HG03135 (cell line): Measurements from ENCODE around the gene TMBIM6.
A peak's percentile ranks its signal among the peaks of the same experiment; 100 is the strongest.
"Not testable (repeated sequence)": the region's sequence is repeated elsewhere in the genome, so short reads cannot be mapped to it uniquely, and the experiment has no call there.

ENCODE experiments used
- ATAC-seq: cut with Tn5 transposase; IDR thresholded peaks from one replicate; pipeline ENCODE4 v1.9.1; 2021; ENCODE audit warnings: mild to moderate bottlenecking, moderate library complexity; ENCODE audit not compliant: unreplicated experiment

TMBIM6 gene

DNA sequence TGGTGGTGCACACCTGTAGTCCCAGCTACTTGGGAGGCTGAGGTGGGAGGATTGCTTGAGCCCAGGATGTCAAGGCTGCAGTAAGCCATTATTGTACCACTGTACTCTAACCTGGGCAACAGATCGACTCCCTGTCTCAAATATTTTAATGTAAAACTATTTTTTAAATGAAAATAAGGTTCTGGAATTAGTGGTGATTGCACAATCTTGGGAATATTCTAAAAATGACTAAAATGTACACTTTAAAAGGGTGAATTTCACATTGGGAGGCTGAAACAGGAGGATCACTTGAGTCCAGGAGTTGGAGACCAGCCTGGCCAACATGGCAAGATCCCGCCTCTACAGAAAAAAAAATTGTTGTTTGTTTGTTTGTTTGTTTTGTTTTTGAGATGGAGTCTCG lies 12.9 kb upstream of the TMBIM6 start:
- ATAC-seq: no peak

DNA sequence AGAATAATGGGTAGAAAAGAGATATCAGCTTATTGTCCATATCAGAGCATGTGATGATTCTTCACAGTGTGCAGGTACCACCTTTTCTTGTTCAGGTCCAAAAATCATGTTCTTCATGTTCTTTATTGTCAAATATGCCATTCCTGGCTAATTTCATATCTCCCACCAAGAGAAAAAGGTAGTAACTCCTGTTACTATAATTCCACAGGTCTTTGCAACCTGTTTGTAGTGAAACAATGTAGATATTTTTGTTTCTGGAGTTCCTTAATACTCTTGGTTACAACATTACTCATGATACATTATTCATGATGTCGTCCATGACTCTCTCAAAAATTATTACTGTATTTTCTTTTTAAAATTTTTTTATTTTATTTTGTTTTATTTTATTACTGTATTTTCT lies 11.3 kb upstream of the TMBIM6 start:
- ATAC-seq: no peak

DNA sequence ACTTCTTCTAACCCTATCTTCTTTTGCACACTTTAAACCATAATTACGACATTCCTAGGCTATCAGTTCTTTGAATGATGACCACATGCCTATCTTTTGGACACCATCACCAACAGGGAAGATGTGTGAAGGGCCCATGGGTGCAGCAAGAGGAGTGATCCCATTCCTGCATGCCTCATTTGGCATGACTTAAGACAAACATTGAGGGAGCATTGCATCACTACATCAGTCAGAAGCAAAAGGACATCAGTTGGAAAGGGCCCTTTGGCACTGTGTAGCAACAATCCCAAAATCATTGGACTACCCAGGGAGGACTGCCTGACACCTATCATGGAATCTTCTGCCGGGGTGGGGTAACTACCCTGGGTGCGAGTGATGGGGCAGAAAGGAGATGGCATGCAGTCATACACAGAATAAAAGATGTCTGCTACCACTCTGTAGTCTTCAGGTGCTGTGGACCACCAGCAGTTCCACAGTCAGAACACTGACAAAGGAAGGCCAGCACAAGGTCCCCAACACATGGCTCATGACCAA lies 10.7 kb upstream of the TMBIM6 start:
- ATAC-seq: no peak

DNA sequence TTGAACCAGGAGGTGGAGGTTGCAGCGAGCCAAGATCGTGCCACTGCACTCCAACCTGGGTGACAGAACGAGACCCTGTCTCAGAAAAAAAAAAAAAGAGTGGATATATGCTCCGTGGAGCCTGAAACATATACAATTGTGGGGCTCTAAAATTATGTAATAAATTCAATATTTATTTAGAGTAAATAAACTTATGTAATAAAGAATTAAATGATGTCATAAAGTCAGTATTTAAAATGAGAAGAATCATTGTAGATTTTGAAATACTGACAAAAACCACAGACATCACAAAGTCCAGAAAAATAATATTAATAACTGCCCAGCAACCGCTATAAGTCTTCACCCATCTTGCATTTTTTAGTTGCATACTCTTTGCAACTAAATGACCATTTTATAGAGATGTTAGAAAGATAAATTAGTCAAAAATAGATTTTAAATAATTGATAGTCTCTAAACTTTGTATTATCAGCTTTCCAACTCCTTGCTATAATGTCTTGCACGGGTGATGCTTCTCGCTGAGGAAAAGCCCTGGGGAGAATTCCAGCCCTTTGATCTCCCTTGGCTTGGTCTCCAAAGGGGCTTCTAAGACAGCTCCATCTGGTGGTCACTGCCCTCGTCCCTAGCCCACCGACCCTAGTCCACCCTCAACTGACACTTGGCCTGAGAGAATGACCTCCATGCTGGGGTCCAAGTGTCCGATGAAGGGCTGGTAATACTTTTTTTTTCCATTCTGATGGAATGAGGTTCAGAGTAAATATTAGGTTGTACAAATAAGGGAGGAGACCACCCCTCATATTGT lies 7.9 kb upstream of the TMBIM6 start:
- ATAC-seq: no peak

DNA sequence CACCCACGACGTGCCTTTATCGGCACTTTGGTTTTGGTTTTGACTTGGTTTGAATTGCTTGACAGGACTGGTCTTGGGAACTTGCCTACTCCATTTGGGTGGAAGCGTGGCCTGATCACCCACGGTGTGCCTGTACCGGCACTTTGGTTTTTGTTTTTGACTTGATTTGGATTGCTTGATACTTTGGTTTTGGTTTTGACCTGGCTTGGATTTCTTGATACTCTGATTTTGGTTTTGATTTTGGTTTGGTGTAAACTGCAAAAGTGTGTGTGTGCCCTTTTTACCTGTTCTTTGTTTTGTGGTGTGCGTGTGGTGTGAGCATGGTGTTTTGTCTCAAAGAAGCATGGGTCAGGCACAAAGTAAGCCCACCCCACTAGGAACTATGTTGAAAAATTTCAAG lies 6.5 kb upstream of the TMBIM6 start:
- not testable (repeated sequence) for ATAC-seq

DNA sequence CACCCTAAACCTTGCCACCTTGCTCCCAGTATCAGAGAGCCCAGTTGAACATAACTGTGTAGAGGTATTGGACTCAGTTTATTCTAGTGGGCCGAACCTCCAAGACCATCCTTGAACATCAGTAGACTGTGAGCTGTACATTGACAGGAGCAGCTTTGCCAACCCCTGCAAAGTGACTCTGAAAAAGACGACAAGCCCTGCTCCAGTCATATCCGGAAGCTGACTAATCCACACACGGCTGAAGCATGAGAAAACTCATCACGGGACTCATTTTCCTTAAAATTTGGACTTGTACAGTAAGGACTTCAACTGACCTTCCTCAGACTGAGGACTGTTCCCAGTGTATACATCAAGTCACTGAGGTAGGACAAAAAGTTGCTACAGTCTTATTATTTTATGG lies 2.6 kb upstream of the TMBIM6 start:
- not testable (repeated sequence) for ATAC-seq

DNA sequence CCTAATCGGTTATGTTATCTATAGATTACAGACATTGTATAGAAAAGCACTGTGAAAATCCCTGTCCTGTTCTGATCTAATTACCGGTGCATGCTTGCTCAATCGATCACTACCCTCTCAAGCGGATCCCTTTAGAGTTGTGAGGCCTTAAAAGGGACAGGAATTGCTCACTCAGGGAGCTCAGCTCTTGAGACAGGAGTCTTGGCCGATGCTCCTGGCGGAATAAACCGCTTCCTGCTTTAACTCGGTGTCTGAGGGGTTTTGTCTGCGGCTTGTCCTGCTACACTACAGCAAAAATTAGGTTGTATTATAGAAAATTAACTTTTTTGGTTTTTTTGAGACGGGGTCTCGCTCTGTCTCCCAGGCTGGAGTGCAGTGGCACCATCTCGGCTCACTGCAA lies 1.1 kb upstream of the TMBIM6 start:
- ATAC-seq: not testable (repeated sequence)

DNA sequence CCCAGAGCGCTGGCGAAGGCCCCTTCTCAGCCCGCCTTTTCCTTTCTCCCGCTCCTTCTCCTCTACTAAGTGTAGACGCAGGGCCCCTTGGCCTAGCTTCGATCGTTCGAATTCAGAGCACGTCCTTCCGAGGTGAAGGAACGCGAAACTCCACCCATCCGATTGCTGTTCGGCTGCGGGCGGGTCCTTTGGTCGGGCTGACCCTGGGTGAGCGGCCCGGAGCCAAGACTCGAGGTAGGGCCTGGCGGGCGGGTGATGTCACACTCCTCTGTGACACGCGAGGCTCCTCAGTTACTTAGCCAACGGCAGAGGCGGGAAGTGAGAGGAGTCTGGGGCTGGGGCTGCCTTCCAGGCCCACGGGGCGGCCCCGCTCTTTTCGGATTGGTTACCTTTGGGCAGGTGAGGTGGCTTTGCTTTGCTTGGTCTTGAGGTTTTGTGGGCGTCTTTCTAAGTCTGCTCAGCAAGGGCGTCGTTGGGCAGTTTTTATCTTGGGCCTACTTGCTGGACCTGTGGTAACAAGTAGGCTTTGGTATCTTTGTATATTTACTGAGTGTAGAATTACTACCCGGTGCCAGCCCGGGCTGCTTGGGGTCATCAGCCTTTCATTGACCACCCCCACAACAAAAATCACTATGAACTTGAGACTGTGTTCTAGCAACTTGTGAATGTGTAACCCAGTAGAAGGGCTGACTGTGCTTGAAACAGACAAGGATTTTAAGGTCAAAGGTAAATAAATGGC lies 694 bp downstream of the TMBIM6 start:
- peak; percentile 64 for ATAC-seq

DNA sequence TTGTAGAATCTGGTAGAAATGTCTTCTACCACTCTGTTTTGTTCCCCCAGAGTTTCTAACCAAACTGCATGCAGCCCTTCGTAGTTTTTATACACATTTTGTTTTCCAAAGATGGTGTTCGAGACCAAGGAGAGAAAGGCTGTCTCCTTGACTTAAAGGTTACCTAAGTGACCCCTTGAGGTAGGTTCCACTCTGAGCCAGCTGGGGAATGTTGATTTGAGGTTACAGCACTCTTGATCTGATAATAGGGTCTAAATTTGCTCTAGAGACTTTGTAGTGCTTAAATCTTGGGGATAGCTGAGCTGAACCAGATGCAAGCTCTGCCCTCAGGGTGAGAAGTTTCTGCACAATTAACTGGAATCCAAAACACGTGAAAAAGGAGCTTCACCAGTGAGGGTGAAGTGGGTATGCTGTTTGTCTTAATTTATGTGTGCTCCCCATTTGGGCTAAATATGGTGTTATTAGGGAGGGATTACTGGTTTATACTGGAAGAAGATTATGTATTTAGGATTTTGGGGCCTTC lies 3.1 kb downstream of the TMBIM6 start:
- no peak for ATAC-seq

DNA sequence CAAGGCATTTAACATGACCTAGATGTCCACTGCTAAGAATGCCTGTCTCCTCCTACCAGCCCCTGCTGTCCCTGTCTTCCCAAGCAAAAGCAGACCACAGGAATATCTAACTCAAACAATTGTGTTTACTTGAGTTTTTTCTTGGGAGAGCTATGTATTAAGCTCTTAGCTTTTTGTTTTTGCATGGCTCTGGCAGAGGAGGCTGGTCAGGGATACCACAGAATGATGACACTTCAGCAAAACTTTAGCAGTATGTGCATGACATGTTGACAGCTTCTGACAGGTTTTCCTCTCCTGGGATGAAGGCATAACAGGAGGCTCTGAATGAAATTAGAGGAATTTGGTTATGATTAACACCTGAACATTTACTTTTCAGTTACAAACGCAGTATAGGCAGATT lies 6.9 kb downstream of the TMBIM6 start:
- no peak for ATAC-seq

DNA sequence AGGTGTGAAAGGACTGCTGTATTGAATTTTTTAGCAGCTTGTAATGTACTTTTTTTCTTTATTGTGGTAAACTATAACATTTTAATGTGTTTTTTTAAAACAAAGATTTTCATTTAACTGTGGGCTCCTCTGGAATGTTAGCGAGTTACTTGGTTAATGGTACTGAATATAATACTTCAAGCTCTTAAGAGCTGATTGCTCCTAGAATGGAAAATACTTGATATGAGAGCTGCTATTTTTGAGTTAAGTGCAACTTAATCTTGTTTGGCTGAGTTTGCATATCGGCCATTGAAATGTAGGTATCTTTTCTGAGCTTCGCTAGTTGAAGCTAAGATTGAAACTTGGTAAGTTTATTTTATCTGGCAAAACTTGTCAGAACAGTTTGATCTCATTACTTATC lies 7.4 kb downstream of the TMBIM6 start:
- ATAC-seq: no peak

DNA sequence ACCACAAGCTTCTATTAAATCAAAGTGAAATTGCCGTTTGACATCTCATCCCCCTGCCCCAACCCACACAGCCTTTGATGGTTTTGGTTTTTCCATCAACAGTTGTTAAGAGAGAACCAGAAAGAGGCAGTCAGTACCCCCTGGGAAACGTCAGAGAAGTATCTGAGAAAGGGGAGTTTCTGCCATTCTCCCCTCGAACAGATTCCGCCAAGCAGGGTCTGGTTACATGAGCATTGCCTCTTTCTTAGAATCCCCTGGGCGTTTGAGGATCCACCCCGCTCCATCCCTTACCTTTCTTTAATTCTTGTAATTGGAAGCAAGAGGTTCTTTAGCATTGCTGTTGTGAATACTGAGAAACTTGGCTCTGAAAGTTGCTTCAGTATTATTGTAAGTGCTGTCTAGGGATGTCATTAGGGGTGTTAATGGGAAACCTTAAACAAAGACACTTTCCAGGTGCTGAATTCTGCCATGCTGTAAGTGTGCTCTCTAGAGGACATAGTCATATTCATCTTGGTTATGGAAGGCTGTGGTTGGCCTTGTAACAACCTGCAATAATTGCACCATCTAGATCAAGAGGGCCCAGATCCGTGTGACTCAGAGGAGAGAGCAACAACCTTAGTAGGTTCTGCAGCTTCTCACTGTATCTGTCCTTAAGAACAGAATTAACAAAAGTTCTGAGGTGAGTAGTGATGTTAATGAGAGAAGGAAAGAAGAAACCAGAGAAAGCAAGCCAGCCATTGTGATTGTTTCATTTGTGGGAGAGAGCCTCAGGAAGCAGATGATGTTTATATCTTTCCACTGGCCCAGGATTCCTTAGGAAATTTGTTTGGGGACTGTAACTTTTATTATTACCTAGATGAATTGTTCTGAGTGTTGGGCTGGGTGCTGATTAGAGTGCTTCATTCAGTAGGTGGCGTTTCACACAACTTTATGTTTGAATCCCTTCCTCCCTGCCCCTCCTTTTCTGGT lies 9.0 kb downstream of the TMBIM6 start:
- ATAC-seq: no peak

DNA sequence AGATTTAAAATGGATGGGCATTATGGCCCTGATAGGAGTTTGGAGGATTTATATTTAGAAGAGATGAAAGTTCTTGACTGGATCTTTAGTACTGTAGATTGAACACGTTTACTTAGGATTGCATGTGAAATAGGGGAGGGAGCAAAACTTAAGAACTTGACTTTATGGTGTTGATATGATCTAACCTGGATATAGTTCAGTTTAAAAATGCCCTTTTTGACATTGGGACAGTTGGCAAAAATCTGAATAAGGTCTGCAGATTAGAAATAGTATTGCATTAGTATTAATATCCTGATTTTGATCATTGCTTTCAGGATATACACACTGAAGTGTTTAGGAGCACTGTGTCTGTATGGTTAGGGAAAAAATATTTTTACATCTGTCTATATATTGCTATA lies 9.6 kb downstream of the TMBIM6 start:
- ATAC-seq: no peak

DNA sequence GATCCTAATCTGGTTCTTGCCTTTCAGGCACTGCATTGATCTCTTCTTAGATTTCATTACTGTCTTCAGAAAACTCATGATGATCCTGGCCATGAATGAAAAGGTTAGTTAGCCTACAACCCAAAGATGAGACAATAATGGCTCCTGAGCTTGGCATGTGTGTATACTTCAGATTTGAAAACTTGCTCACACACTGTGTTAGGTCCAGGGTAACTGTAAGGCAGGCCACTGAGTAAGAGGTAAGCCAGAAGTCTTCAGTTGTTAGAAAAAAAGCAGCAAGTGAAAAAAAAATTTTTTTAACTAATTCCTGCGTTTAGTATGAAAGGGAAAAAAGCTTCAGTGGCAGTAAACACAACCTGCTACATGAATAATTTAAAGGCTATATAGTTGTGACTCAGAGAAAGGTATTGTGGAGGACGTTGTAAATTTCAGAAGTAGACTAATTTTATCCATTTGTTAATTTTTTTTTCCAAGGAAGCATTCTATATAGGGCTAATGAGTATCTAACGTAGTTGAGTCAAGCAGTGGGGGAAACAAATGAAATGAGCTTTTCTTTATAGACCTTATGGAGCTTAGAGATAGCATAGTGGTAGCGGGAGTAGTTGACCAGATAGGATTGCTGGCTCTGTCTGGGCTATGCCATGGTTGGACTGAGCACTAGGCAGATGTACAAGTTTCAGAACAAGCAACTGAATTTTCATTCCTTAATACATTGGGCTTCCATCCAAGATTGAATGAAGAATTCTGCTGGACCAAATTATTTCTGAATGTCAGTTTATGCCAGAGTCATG lies 20.5 kb downstream of the TMBIM6 start:
- no peak for ATAC-seq

DNA sequence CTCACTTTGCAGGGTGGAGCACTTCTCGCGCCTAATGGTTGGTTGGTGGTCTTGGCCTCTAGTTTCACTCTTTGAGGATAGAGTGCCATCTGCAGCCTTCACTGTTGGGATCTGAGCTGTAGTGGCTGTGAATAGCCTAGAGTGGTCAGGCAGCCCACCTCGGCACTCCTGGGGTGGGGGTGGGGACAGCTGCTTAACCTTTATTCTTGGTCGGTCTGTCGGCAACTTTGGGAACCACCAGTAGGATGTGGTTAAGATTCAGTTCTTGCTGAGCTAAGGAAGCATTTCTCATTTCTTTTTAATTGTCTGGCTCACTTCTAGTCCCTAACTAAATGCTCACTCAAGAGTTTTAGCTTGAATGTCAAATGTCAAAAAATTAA lies 21.1 kb downstream of the TMBIM6 start:
- ATAC-seq: no peak

DNA sequence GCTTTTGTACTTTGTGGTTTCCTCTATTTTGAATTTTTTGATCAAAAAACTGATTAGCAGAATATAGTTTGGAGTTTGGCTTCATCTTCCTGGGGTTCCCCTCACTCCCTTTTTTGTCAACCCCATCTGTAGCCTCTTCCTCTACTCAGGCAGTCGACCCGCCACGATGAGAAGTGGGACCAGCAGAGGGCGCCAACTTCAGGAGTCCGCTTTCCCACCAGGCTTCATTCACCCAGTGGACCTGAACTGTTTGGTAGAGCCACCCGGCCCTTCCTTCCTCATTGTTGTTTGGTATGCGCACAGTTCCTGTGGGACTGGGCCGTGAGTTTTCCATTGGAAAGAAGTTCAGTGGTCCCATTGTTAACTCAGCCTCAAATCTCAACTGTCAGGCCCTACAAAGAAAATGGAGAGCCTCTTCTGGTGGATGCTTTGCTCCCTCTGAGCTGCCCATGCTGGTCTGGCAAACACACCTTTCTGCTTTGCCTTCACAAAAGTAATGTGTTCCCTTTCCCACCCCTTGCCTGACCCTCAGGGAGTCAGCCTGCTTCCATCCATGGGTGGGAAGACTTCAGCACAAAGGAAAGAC lies 21.7 kb downstream of the TMBIM6 start:
- no peak for ATAC-seq

DNA sequence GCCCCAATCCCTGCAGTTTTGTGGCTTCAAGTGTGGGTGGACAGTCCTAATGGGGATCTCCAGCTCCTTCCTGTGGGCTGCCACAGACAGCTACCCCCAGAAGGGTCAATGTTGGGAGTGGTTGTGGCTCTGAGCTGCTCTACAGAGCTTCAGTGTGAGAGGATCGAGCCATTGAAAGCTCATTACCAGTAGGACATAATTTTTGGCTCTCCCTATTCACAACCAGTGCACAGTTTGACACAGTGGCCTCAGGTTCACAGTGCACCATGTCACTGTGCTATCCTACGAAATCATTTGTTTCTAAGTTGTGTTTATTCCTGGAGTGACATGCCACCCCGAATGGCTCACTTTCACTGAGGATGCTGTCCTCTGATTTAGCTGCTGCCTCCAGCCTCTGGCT lies 22.8 kb downstream of the TMBIM6 start:
- no peak for ATAC-seq

DNA sequence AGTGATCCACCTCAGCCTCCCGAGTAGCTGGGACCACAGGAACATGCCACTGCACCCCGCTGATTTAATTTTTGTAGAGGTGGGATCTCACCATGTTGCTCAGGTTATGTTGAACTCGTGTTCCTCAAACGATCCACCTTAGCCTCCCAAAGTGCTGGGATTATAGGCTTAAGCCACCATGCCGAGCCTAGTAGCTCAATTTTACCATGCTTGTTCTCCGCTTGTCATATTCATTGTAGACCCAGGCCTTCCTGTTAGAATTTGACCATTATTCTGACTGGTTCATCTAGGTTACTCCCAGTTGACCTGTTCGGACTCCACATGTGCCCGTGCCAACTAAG lies 24.7 kb downstream of the TMBIM6 start:
- ATAC-seq: no peak

DNA sequence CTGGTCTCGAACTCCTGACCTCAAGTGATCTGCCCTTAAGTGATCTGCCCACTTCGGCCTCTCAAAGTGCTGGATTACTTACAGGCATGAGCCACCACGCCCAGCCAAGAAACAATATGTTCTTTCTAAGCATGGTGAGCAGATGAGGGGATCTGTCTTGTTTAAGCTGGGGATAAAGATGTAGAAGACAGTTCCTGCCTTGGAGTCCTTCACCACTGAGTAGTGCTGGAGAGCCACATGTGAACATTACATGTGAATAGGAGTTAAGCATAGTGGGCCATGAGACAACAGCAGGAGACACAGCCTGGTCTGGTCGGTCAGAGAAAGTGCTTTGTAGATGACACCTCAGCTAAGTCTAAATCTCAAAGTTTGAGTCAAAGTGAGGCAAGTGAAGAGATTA lies 26.0 kb downstream of the TMBIM6 start:
- ATAC-seq: no peak

DNA sequence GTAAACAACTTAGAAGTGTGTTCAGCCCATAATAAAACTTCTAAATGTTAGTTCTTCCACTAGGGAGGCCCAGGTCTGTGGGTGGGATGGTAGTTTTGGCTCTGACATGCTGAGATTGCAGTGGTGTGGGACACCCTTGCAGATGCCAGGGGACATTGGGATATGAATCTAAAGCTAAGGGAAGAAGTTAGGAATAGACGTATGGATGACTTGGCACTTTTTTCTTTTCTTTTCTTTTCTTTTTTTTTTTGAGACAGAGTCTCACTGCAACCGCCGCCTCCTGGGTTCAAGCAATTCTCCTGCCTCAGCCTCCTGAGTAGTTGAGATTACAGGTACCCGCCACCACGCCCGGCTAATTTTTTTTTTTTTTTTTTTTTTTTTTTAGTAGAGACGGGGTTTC lies 31.7 kb downstream of the TMBIM6 start:
- not testable (repeated sequence) for ATAC-seq
